ENCODE data around the gene SYNDIG1.
A peak's percentile ranks its signal among the peaks of the same experiment; 100 is the strongest.
"Not testable (repeated sequence)": the region's sequence is repeated elsewhere in the genome, so short reads cannot be mapped to it uniquely, and the experiment has no call there.

SYNDIG1 gene

DNA sequence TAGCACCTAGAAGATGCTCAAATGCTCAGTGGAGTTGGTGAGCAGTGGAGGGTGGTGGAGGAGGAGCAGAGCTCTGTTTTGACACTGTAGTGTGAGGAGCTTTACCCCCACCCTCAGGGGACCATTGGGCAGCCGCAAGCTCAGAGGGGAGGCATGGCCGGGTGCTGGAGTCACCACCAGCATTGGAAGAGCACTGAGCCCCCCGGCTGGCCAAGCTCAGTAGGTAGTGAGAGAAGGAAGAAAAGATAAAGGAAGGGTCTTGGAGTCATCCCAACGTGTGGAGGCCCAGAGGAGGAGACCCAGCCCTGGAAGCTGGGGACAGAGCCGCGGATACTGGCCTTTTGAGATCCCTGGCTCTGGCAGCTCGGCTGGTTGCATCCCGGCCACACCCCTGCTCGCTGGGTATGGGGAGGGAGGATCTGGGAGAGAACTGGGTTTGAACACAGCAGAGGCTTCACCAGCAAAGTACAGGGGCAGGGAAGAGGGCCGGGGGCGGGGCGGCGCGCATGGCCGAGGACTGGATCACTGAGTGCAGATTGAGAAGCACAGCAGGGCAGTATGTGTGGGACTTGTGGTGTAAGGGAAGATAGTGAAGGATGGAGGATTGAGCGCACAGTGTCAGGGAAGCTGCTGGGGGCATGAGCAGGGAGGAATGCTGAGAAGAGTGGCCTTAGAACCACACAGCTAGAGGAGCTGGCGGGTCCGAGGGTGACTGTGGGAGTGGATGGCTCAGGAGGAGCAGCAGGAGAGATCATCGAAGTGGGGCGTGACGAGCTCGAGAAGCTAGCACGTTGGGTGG is 24.4 kb downstream of the SYNDIG1 start:
- no peak for DNase-seq

GRCh38 chr20:24494460-24494920 is 25.1 kb downstream of the SYNDIG1 start:
- DNase-seq: no peak

DNA sequence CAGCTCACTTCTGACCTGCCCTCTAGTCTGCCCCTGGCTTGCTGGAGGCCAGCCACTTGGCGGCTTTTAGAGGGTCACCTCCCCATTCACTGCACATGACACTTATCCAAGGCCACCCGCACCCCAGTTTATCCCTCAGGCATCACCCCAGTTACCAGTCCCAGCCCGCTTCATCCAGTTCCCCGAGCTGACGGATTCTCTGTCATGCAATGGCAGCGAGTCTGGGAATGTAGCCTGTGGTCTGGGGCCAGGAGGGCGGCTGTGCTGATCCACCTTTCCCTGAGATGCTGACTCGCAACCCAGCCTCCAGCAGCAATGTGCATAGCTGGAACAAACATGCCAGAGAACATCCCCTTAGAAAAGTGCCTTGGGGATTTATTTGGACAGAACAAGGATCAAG is 25.8 kb downstream of the SYNDIG1 start:
- no peak for DNase-seq

GRCh38 chr20:24497851-24498250 is 28.4 kb downstream of the SYNDIG1 start:
- no peak for DNase-seq

DNA sequence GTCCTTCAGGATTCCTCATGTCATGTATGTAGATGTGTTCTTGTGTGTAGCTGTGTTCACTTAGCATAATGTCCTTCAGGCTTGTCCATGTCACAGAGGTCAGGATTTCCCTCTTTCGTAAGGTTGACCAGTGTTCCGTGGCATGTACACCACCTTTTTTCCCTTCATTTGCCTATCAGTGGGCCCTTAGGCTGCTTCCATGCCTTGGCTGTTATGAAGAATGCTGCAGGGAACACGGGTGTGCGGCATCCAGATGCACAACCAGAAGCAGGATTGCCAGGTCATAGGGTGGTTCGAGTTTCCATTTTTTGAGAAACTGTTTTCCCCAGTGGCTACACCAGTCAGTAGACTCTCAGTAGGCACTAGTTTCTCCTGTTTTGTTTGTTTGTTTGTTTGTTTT is 29.2 kb downstream of the SYNDIG1 start:
- no peak for DNase-seq

DNA sequence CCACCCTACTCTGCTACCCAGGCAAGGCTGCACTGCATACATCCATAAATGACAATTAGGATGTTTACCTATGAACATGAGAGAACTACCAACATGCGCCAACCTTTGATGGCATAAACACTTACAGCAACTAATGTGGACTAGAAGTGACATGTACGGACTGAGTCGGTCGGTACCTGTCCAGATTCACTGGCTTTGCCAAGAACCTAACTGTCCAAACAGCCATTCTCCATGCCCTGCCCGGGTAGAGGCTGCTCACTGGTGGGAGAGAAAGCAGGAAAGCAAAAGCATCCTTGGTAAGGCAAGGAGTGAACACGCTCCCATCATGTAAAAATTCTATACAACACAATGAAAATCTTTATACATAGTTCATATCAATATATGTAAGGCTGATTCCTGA is 30.0 kb downstream of the SYNDIG1 start:
- DNase-seq: no peak

DNA sequence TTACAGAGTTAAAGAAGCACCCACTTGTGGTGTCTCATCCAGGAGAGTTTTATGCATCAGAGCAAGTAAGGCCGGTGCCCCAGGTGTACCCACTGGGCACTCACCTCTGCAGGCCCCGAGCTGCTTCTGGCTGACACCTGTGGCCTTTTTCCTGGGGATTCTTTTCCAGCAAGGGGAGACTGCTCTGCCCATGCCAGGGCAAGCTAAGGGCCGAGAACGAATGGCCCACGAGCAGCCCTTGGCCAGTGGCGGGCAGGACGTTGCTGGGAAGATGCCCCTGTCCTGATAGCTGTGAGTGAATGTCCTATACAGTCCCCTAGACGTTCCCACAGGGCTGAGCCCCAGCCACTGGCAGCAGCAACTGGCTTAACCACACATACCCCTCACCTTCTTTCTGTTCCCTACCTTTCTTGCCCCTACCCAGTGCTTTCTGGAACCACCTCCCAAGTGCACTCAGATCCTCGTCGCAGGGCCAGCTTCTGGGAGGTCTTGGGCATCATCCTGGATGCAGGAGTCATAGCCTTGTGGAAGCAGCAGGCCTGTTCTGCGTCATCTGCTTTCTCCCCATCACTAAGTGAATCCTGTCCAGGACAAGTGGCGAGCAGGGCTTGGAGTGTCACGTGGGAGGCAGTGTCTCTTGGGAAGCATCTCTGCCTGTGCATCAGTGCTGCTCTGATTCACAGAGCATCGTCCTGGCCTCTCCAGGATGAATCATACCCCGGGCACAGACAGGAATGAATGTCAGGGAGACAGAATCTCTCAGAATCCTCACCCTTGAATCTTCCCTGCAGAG is 32.5 kb downstream of the SYNDIG1 start:
- no peak for DNase-seq

DNA sequence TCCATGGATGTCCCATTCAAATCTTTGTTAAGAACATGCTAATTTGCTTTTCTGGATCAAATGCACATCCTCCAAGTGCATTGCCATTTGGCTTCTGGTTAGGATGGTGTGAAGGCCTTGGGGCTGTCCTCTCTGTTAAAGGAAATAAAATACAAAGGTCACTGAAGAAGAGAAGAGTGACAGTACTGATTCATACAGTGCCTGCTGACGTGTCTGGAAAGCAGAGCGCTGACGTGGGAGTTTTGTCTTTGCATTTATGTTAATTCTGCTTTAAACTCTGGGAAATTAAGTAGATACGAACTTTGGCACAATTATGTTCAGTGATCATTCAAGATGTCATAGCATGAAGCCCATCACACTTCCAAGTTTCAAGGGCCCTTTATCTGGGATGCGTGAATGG is 33.2 kb downstream of the SYNDIG1 start:
- no peak for DNase-seq

DNA sequence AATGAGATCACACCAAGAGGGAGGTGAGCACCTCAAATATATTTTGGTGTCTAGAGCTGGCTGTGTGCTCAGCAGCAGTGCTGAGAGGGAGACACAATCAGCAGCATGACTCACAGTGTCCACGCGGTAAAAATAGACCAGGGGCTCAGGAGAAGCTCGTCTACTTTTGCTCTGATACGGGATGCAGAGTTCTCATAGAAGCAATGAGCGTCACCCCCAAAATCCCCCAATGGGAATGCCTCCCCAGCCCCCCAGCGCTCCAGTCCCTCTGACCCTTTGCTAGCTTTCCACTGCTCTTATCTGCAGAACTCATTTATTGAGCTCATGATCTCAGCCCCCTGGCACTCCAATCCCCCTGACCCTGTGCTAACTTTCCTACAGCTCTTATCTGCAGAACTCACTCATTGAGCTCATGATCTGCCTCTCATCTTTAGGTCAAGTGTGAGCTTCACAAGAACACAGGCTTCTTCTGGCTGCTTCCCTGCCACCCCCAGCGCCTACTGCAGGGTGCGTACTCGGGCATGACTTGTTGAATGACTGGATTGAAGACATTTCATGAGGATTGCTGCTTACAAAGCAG is 34.0 kb downstream of the SYNDIG1 start:
- DNase-seq: no peak

GRCh38 chr20:24504331-24505285 is 35.2 kb downstream of the SYNDIG1 start:
- no peak for DNase-seq

GRCh38 chr20:24506146-24506545 is 36.7 kb downstream of the SYNDIG1 start:
- no peak for DNase-seq

GRCh38 chr20:24506696-24507095 is 37.3 kb downstream of the SYNDIG1 start:
- no peak for DNase-seq

- no peak for DNase-seq
These were observed 37.9 kb downstream of the SYNDIG1 start for GRCh38 chr20:24507182-24507853.

DNA sequence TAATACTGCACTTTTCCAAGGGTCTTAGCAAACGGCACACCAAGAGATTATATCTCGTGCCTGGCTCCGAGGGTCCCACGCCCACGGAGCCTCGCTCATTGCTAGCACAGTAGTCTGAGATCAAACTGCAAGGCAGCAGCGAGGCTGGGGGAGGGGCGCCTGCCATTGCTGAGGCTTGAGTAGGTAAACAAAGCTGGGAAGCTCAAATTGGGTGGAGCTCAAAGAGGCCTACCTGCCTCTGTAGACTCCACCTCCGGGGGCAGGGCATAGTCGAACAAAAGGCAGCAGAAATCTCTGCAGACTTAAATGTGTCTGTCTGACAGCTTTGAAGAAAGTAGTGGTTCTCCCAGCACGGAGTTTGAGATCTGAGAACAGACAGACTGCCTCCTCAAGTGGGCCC is 43.0 kb downstream of the SYNDIG1 start:
- not testable (repeated sequence) for DNase-seq

- no peak for DNase-seq
These were observed 49.1 kb downstream of the SYNDIG1 start for GRCh38 chr20:24518515-24518914.

GRCh38 chr20:24519476-24519875 is 50.0 kb downstream of the SYNDIG1 start:
- DNase-seq: no peak

- DNase-seq: no peak
These were observed 51.6 kb downstream of the SYNDIG1 start for GRCh38 chr20:24521032-24521431.

DNA sequence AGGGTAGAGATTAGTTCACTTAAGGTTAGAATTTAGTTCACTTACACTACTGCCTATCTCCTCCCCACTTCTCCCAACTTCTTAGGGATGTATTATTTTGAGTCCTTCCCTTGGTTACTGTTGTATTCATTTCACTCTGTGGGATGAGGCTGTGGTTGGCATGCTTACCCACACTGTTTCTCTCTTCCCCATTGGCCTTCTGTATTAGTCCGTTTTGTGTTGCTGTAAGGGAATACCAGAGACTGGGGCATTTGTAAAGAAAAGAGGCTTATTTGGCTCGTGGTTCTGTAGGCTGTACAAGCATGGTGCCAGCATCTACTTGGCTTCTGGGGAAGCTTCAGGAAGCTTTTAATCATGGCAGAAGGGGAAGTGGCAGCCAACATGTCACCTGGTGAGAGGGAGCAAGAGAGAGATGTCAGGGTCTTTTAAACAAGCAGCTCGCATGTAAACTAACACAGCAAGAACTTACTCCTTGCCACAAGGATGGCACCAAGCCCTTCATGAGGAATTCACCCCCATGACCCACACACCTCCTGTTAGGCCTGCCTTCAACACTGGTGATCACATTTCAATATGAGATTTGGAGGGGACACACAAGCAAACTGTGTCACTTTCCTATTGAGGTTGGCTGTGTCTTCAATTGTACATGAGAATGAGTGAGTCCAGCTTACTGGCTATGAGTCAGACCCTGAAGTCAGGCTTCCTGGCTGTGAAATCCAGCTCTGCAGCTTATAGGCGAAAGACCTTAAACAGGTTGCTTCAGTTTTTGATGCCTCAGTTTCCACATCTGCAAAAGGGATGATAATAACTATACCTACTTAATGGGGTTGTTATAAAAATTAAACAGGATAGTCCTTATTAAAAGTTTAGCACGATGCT is 53.3 kb downstream of the SYNDIG1 start:
- DNase-seq: peak in 1 of 2 donors; percentile 14

DNA sequence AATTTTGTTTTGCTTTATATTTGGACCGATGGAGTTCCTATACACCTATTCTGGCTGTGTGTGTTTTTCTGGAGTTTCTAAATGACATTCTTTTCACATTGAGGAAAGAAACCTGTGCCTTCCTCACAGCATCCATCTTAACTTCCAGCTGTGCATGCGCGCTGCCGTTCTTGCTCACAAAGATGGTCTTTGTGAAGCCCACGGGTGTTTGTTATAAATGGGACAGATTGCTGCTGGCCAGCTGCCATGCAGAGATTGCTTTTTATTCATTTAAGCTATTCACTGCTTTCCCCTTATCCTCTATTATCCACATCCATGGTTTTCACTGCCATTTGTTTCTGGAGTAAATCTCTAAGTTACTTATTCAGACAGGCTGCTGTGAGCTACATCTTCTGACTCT is 54.2 kb downstream of the SYNDIG1 start:
- DNase-seq: no peak

DNA sequence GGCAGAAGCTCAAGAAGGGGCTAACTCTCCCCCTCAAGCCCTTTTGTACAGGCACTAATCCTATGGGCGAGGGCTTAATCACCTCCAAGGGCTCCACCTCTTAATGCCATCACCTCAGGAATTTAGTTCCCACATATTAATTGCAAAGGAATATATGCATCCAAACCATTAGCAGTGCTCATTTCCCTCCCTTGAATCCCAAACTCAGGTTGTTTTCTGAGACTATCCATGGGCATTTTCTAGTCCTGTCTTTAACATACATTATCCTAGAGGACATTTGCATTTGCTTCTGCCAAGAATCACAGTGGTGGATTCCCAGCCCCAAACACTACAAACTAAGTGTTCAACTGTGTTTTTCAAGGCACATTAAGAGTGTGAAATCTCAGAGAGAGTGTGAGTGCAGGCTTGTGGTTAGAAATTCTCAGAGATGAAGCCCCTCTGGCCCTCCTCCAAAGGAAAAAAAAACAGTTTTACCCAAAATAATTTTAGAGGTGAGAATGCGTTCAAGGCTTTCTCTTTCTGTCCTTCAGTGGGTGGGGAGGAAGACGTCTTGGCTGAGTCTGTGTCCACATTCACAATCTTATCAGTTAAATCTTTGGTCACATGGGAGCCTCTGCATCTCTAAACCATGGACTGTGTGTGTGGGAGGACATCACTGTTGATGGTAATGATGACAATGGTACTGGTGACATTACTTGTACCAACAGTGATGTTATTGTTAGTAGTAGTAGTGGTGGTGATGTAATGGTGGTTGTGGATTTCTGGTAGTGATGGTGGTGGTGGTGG is 59.3 kb downstream of the SYNDIG1 start:
- no peak for DNase-seq
